NCI-H1930 (cell line): ENCODE measurements around the gene CIPC.

Experiments used
- DNase-seq, 2 experiments: peaks; one replicate each; lab custom pipeline; 2025; lab: John Stamatoyannopoulos, UW

CIPC gene

GRCh38 chr14:77103951-77104350, 5.9 kb downstream of the CIPC start:
- no peak for DNase-seq

GRCh38 chr14:77104393-77104792, 6.3 kb downstream of the CIPC start:
- DNase-seq: no peak

GRCh38 chr14:77105145-77105939, 7.3 kb downstream of the CIPC start:
- DNase-seq: no peak

- DNase-seq: no peak
Observed at GRCh38 chr14:77106666-77107065, 8.6 kb downstream of the CIPC start.

GRCh38 chr14:77107228-77107627, 9.2 kb downstream of the CIPC start:
- DNase-seq: no peak

GRCh38 chr14:77108753-77109152, 10.7 kb downstream of the CIPC start:
- DNase-seq: no peak

- DNase-seq: no peak
Observed at GRCh38 chr14:77109656-77110055, 11.6 kb downstream of the CIPC start.

GRCh38 chr14:77110286-77110685, 12.2 kb downstream of the CIPC start:
- no peak for DNase-seq

GRCh38 chr14:77111021-77111420, 13.0 kb downstream of the CIPC start:
- DNase-seq: no peak

GRCh38 chr14:77113644-77114043, 15.6 kb downstream of the CIPC start:
- no peak for DNase-seq

GRCh38 chr14:77114609-77115008, 16.6 kb downstream of the CIPC start:
- DNase-seq: no peak

- DNase-seq: no peak
Observed at GRCh38 chr14:77116172-77116817, 18.2 kb downstream of the CIPC start.

GRCh38 chr14:77119851-77120250, 21.8 kb downstream of the CIPC start:
- DNase-seq: no peak

GRCh38 chr14:77120771-77121743, 23.0 kb downstream of the CIPC start:
- DNase-seq: no peak

GRCh38 chr14:77122526-77123125, 24.6 kb downstream of the CIPC start:
- DNase-seq: no peak

GRCh38 chr14:77123381-77124325, 25.6 kb downstream of the CIPC start:
- DNase-seq: no peak

- DNase-seq: no peak
Observed at GRCh38 chr14:77124345-77125280, 26.6 kb downstream of the CIPC start.

GRCh38 chr14:77125281-77125801, 27.3 kb downstream of the CIPC start:
- no peak for DNase-seq

GRCh38 chr14:77125823-77126325, 27.8 kb downstream of the CIPC start:
- DNase-seq: no peak
